Nephron (organoid): Measurements from ENCODE around the gene HOXB3.

Experiments used
- H3K27ac Mint-ChIP-seq, 3 experiments: 2 replicates each; pipeline ENCODE4 v1.8.0; 2020; ENCODE audit warnings: mixed read lengths in 3 of 3, mild to moderate bottlenecking in 2 of 3, moderate library complexity in 1 of 3
- H3K27me3 Mint-ChIP-seq: 2 replicates; pipeline ENCODE4 v1.8.0; 2021; ENCODE audit warnings: low read depth, mild to moderate bottlenecking, moderate library complexity, mixed read lengths
- H3K36me3 Mint-ChIP-seq: 2 replicates; pipeline ENCODE4 v1.8.0; 2020; ENCODE audit warnings: low read depth, mixed read lengths
- H3K4me1 Mint-ChIP-seq: 2 replicates; pipeline ENCODE4 v1.8.0; 2020; ENCODE audit warnings: mixed read lengths
- H3K4me3 Mint-ChIP-seq, 3 experiments: 2 replicates each; pipeline ENCODE4 v1.8.0; 2020; ENCODE audit warnings: mild to moderate bottlenecking in 3 of 3, mixed read lengths in 3 of 3, moderate library complexity in 2 of 3
- H3K9me3 Mint-ChIP-seq: 2 replicates; pipeline ENCODE4 v1.8.0; 2020; ENCODE audit warnings: mixed read lengths
- CTCF ChIP-seq, 3 experiments: fragments of 200-600 bp; sonication (generic); IDR thresholded peaks; one replicate each; pipeline ENCODE4 v1.5.0; 2021; ENCODE audit warnings: antibody characterized with exemption in 3 of 3; ENCODE audit not compliant: unreplicated experiment in 3 of 3

Gene HOXB3

DNA sequence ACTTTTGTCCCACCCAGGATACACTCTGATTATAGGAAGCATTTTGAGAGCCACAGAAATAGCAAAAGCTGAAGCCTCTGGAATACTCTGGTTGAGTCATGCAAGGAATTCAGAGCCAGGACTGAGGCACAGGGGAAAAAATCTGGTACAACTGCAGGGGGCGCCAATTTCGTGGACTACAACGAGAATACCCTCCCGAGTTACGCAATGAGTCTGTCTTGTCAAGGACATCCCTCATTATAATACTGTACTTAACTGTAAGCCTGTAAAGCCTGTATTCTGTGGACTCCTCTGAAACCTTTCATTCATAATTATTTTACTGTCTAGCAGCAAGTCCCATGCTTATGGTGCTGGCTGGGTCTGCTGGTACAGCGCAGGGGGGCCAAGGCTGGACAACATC, 67.0 kb downstream of the HOXB3 start:
- Mint-ChIP-seq H3K36me3 (no peaks in the 10 kb centered on the region), H3K27ac (peak overlapping the region; percentile 89 to 97 (median 90)), H3K4me3 (no peak overlapping the region), H3K9me3 (no peaks in the 10 kb centered on the region), H3K27me3 (peaks cover 44% of the 10 kb centered on the region), H3K4me1 (peaks cover 61% of the 10 kb centered on the region)
- TF ChIP-seq CTCF (IDR thresholded peaks at IDR 0.05; ENCODE audit: unreplicated experiment in 3 of 3) = peak in 1 of 3 experiments; percentile 14

DNA sequence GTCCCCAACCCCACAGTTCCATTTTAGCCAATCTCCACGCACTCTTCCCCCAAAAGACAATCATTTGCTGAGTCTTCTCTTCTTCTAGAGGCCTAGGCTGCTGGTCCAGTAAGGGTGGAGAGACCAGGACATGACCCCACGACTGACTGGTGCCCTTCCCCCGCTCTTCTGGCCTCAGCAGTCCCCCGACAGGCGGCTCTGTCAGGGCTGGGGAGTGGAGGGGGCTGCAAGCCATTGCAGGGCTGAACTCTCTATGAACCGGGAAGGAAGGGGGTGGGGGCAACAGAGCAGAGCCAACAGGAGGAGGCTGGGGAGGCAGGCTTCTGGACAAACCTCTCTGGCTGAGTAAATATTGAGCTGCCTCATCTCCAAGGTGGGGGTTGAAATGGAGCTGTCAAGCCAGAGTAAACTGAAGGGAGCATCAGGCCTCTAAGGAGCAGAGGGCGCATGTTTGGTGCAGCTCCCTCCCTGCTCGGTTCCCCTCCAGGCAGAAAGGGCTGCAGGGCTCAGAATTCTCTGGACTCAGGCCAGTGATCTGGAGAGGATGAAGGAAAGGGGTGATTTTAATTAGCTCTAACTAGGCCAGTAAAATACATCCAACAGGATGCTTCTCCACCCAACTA, 67.9 kb downstream of the HOXB3 start:
- Mint-ChIP-seq H3K4me3 (peak overlapping the region; percentile 56 to 67 (median 61)), H3K27me3 (peaks cover 45% of the 10 kb centered on the region), H3K36me3 (no peaks in the 10 kb centered on the region), H3K4me1 (peaks cover 55% of the 10 kb centered on the region), H3K9me3 (no peaks in the 10 kb centered on the region), H3K27ac (peak overlapping the region; percentile 89 to 97 (median 90))
- no peak for TF ChIP-seq CTCF (IDR thresholded peaks at IDR 0.05; ENCODE audit: unreplicated experiment in 3 of 3)

DNA sequence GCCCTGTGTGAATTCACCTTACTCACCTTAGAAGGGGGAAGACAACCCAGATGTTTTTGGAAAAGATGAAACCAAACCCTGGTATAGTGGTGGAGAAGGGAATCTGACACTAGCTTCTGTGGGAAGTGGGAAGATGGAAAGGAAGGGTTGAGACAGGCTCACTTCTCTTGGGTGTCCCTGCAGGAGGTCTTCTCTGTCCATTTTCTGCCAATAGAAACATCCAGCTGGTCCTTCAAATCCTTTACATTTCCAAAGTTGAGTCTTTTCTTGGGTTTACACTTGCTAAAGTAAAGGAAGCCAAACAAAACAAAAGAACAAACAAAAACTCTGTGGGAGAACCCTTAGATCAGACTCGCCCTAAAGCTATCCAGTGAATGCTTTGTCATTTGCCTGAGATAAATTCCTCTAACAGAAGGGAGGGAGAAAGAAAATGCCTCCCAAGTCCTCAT, 69.4 kb downstream of the HOXB3 start:
- no peak for TF ChIP-seq CTCF (IDR thresholded peaks at IDR 0.05; ENCODE audit: unreplicated experiment in 3 of 3)
- Mint-ChIP-seq H3K27ac (peak overlapping the region; percentile 55 to 84 (median 74)), H3K4me1 (peaks cover 51% of the 10 kb centered on the region), H3K4me3 (no peak overlapping the region), H3K27me3 (peaks cover 46% of the 10 kb centered on the region), H3K9me3 (no peaks in the 10 kb centered on the region), H3K36me3 (no peaks in the 10 kb centered on the region)

- no peak for TF ChIP-seq CTCF (IDR thresholded peaks at IDR 0.05; ENCODE audit: unreplicated experiment in 3 of 3)
- H3K27ac Mint-ChIP-seq = no peak overlapping the region
- no peaks in the 10 kb centered on the region for H3K36me3 Mint-ChIP-seq
- H3K4me3 Mint-ChIP-seq = no peak overlapping the region
- no peaks in the 10 kb centered on the region for H3K9me3 Mint-ChIP-seq
- peaks cover 43% of the 10 kb centered on the region for H3K27me3 Mint-ChIP-seq
- peaks cover 52% of the 10 kb centered on the region for H3K4me1 Mint-ChIP-seq
Measured at GRCh38 chr17:48519427-48519826, 70.6 kb downstream of the HOXB3 start.

- TF ChIP-seq CTCF (IDR thresholded peaks at IDR 0.05; ENCODE audit: unreplicated experiment in 3 of 3) = no peak
- peak overlapping the region in 1 of 3 experiments; percentile 12 for H3K27ac Mint-ChIP-seq
- no peak overlapping the region for H3K4me3 Mint-ChIP-seq
- H3K27me3 Mint-ChIP-seq = peaks cover 52% of the 10 kb centered on the region
- no peaks in the 10 kb centered on the region for H3K9me3 Mint-ChIP-seq
- H3K36me3 Mint-ChIP-seq = no peaks in the 10 kb centered on the region
- peaks cover 49% of the 10 kb centered on the region for H3K4me1 Mint-ChIP-seq
Measured at GRCh38 chr17:48517478-48517877, 72.6 kb downstream of the HOXB3 start.
